Uterus (tissue), 2 donors: ENCODE results near the gene IKBKG.

ENCODE experiments used
- CTCF ChIP-seq, 4 experiments: fragments of 200-600 bp in 2 of 4; fragments of 450-650 bp in 2 of 4; sonication (generic) in 2 of 4; IDR thresholded peaks; one replicate each; pipeline ENCODE4 v1.5.1; 2016 to 2019; ENCODE audit warnings: antibody characterized with exemption in 4 of 4, mild to moderate bottlenecking in 2 of 4, moderate library complexity in 1 of 4
- POLR2A ChIP-seq, 2 donors: fragments of 450-650 bp; IDR thresholded peaks; one replicate each; pipeline ENCODE4 v1.6.1; 2016; ENCODE audit warnings: antibody characterized with exemption in 2 of 2, mild to moderate bottlenecking in 1 of 2, moderate library complexity in 1 of 2

- no peak for TF ChIP-seq POLR2A (IDR thresholded peaks at IDR 0.05)
- no peak for TF ChIP-seq CTCF (IDR thresholded peaks at IDR 0.05)
These were observed 60.0 kb downstream of the IKBKG start for GRCh38 chrX:154607370-154607769.
